A204.1 (cell line): ENCODE data around the gene OR1E2.
"Not testable (repeated sequence)": the region's sequence is repeated elsewhere in the genome, so short reads cannot be mapped to it uniquely, and the experiment has no call there.

Experiments
- FAIRE-seq: peaks from 2 replicates; lab custom pipeline; 2012; peaks lifted over from hg19 to GRCh38; lab: Jason Lieb, UNC

Gene OR1E2

DNA sequence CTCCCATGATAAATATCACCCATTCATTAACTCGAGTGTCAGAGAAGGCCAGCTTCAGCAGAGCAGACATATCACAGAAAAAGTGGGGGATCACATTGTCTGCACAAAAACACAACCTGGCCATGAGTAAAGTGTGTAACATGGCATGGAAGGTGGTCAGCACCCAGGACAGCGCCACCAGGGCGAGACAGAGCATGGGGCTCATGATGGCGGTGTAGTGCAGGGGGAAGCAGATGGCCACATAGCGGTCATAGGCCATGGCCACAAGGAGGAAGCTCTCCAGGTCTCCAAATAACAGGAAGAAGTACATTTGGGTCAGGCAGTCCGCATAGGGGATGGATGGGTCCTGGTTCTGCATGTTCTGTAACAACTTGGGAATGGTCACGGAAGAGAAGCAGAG lies 35.8 kb downstream of the OR1E2 start:
- not testable (repeated sequence) for FAIRE-seq

DNA sequence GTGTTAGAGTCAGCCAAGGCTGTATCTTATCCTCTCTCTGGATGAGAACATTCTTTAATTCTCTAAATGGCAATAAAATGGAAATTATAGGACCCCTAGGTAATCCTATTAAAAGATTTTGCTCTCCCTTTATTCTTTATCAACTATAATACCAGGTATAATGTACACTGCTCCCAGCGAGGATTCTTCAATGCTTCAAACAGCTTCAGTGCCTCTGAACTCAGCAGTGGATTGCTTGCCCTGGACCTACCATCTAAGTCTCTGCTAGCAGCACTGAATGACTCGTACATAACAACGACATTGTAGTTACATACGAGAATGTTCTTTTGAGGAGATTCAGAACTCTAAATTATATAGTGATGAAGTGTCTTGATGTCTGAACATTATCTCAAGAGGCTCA lies 43.9 kb downstream of the OR1E2 start:
- FAIRE-seq = no peak

- FAIRE-seq = no peak
Observed at GRCh38 chr17:3385869-3386816, 47.5 kb downstream of the OR1E2 start, which contains the start of gene OR3A2. Gene OR3A2 (minus strand): TSS chr17:3386308.
